ENCODE data around the gene CHTOP. TPM values are rescaled to one million over a fixed set of nuclear protein-coding genes. Genes with fewer than 3 reads are reported as not detected.

The CHTOP gene
- total and polyA plus RNA-seq, 2 of the 4 experiments (the other 2 are of a cell fraction), result 33.9 to 50.8 TPM

GRCh38 chr1:153609585-153609907 lies 24.3 kb upstream of the CHTOP start:
- Histone ChIP-seq H4K20me1 (ENCODE audit: insufficient read depth, low read length) (peaks cover 11% of the 10 kb centered on the region; the same call in 1 of the 2 replicates), H3K27ac (ENCODE audit: insufficient read depth, low read length) (peak overlapping the region; percentile 85), H4K91ac (ENCODE audit: insufficient read depth, low read depth, low read length) (peak overlapping the region; percentile 72), H4K5ac (ENCODE audit: low read depth, low read length) (no peak overlapping the region; the same call in none of the 2 replicates), H3K4me2 (ENCODE audit: low read depth, low read length) (peak overlapping the region; percentile 92; the same call in 1 of the 2 replicates), H3K79me1 (ENCODE audit: low read depth in 1 of 2, low read length in 2 of 2) (peaks cover 15 to 66% of the 10 kb centered on the region in 2 experiments), H3K36me3 (ENCODE audit: control insufficient read depth, insufficient read depth, low read length) (peaks cover 22% of the 10 kb centered on the region), H3K4me3 (ENCODE audit: insufficient read depth, low read depth, low read length) (no peak overlapping the region), H3K18ac (ENCODE audit: low read depth, low read length) (no peak overlapping the region; the same call in 1 of the 2 replicates), H2BK5ac (ENCODE audit: low read depth, low read length, poor library complexity, severe bottlenecking) (peak overlapping the region; percentile 91), H3K4ac (ENCODE audit: low read depth, low read length) (peak overlapping the region; percentile 92), H3K4me1 (ENCODE audit: control insufficient read depth, insufficient read depth, low read length) (peaks cover 42% of the 10 kb centered on the region), H4K8ac (ENCODE audit: low read depth in 2 of 2, low read length in 2 of 2) (peak overlapping the region; percentile 26 to 83), H3K23ac (ENCODE audit: low read depth, low read length) (peak overlapping the region; percentile 54; the same call in 1 of the 2 replicates), H2AFZ (replicated peaks; ENCODE audit: low read length, poor library complexity) (peak overlapping the region; percentile 78), H2BK120ac (ENCODE audit: low read depth, low read length) (peak overlapping the region; percentile 72), H2AK5ac (ENCODE audit: low read depth, low read length) (peak overlapping the region; percentile 85; the same call in 1 of the 2 replicates), H2AK9ac (replicated peaks; ENCODE audit: low read depth, low read length, poor library complexity) (peak overlapping the region; percentile 34), H3K9me1 (ENCODE audit: insufficient read depth, low read length) (peaks cover 17% of the 10 kb centered on the region), H3K14ac (replicated peaks; ENCODE audit: low read depth, low read length) (0 out of 2 replicates have a peak overlapping the region, but pooled peaks have one; percentile 20), H2BK15ac (ENCODE audit: low read depth, low read length) (peak overlapping the region; percentile 19; the same call in 1 of the 3 replicates), H3K9ac (ENCODE audit: low read depth, low read length) (no peak overlapping the region), H3K27me3 (ENCODE audit: control insufficient read depth, insufficient read depth, low read length) (no peaks in the 10 kb centered on the region), H3K56ac (ENCODE audit: extremely low read depth, insufficient read depth, low read length) (peak overlapping the region; percentile 74; the same call in 1 of the 2 replicates), H3K9me3 (ENCODE audit: control insufficient read depth, insufficient read depth, low read length) (no peaks in the 10 kb centered on the region), H2BK20ac (ENCODE audit: low read depth, low read length) (peak overlapping the region; percentile 13; the same call in 1 of the 2 replicates)
- DNase-seq, result no peak
- TF ChIP-seq ELK1 (IDR thresholded peaks at IDR 0.05; ENCODE audit: borderline replicate concordance, low read depth, low read length), result no peak
- TF ChIP-seq POLR2A (IDR thresholded peaks at IDR 0.05; ENCODE audit: low read depth, low read length), result no peak
- TF ChIP-seq CEBPB (IDR thresholded peaks at IDR 0.05; ENCODE audit: low read depth, low read length), result no peak
- TF ChIP-seq FOS (IDR thresholded peaks at IDR 0.05; ENCODE audit: low read depth, low read length), result no peak
- TF ChIP-seq RCOR1 (IDR thresholded peaks at IDR 0.05; ENCODE audit: insufficient replicate concordance, low read length), result no peak
- TF ChIP-seq MAZ (IDR thresholded peaks at IDR 0.05; ENCODE audit: borderline replicate concordance, low read depth, low read length), result no peak
- ChIA-PET POLR2A (ENCODE audit: unreplicated experiment) (no interaction called here), CTCF (interaction anchor here (1.2 kb wide), 1 partner anchor 98 kb away, joined by 3 read pairs; no protein-coding TSS in a partner anchor)
- dilution Hi-C loops (cut with HindIII; ENCODE audit: low sequenced_read_pairs, unreplicated experiment), result no loop called here
- 85% methylated on average over 2 of the region's 6 CpGs; no CpG with 5 or more reads in 1 of the 2 experiments for WGBS, 2 experiments (ENCODE audit: extremely low coverage in 2 of 2, insufficient read length in 1 of 2)
- in situ Hi-C loops (cut with MboI; ENCODE audit: low sequenced_read_pairs), result no loop called here
- no peak for ATAC-seq (ENCODE audit: low read depth)
- intact Hi-C loops (cut with micrococcal nuclease), result no loop called here
- BruUV-seq (replicated peaks), result no TSS peak
